Endothelial cell of umbilical vein (primary cell): ENCODE measurements around the gene UBE2H. TPM values are rescaled to one million over a fixed set of nuclear protein-coding genes. Genes with fewer than 3 reads are reported as not detected.

Experiments used
- BruUV-seq: library from RNA; stranded (reverse); fragments of 400-500 nt; replicated peaks from 2 replicates; lab custom pipeline; 2021; lab: Mats Ljungman, UMichigan
- CTCF ChIA-PET: fragments of 300-600, 350-600 bp; sonication (Branson Sonifier 250); formaldehyde crosslinking; loops from one replicate; lab custom pipeline; 2021; ENCODE audit warnings: antibody characterized with exemption, inconsistent platforms; lab: Charles Lee
- POLR2A ChIA-PET: fragments of 300-600, 350-600 bp; sonication (Branson Sonifier 250); formaldehyde crosslinking; loops from one replicate; lab custom pipeline; 2021; ENCODE audit warnings: antibody characterized with exemption, inconsistent platforms; lab: Charles Lee
- DNase-seq: peaks from one replicate; pipeline ENCODE4 v3.0.0-alpha.2; 2011; ENCODE audit warnings: low read depth, low spot score
- FAIRE-seq: peaks from 2 replicates; lab custom pipeline; 2011; peaks lifted over from hg19 to GRCh38; lab: Jason Lieb, UNC
- H2AFZ ChIP-seq: 2 replicates; pipeline ENCODE4 v1.6.0; 2012; ENCODE audit warnings: low read depth, low read length, control low read depth, inconsistent platforms
- H3K27ac ChIP-seq: 2 replicates; pipeline ENCODE4 v1.5.1; 2011; ENCODE audit warnings: low read depth, mild to moderate bottlenecking, control low read depth, low read length, moderate library complexity; ENCODE audit not compliant: insufficient read depth
- H3K27me3 ChIP-seq, 2 experiments: 2 replicates each; pipeline versions ENCODE4 v1.6.0 to v1.6.1; 2011; ENCODE audit warnings: low read length in 2 of 2, mixed read lengths in 1 of 2; ENCODE audit not compliant: control insufficient read depth in 2 of 2, insufficient read depth in 2 of 2
- H3K36me3 ChIP-seq, 2 experiments: 2 replicates in 1 of 2; 3 replicates in 1 of 2; pipeline ENCODE4 v1.5.1; 2011; ENCODE audit warnings: low read length in 2 of 2, mild to moderate bottlenecking in 1 of 2, moderate library complexity in 1 of 2; ENCODE audit not compliant: control insufficient read depth in 2 of 2, insufficient read depth in 2 of 2; ENCODE audit errors: extremely low read depth in 1 of 2
- H3K4me1 ChIP-seq: 3 replicates; pipeline ENCODE4 v1.5.1; 2011; ENCODE audit warnings: mild to moderate bottlenecking, low read length; ENCODE audit not compliant: control insufficient read depth, insufficient read depth; ENCODE audit errors: extremely low read depth
- H3K4me2 ChIP-seq: 2 replicates; pipeline ENCODE4 v1.6.1; 2011; ENCODE audit warnings: low read length, control low read depth, mixed read lengths; ENCODE audit not compliant: insufficient read depth
- H3K4me3 ChIP-seq, 3 experiments: fragments of 200-600 bp in 1 of 3; sonication (generic), shearing (Covaris generic) in 1 of 3; replicated peaks in 1 of 3; 2 replicates each; pipeline ENCODE4 v1.5.1; 2011 to 2016; ENCODE audit warnings: control low read depth in 3 of 3, low read length in 3 of 3, mild to moderate bottlenecking in 2 of 3, inconsistent platforms in 1 of 3, low read depth in 1 of 3, moderate library complexity in 1 of 3; ENCODE audit not compliant: insufficient read depth in 1 of 3
- H3K79me2 ChIP-seq: 2 replicates; pipeline ENCODE4 v1.6.0; 2012; ENCODE audit warnings: low read length, inconsistent platforms; ENCODE audit not compliant: control insufficient read depth, insufficient read depth
- H3K9ac ChIP-seq: replicated peaks from 2 replicates; pipeline ENCODE3; 2011; ENCODE audit warnings: low read length, control low read depth; ENCODE audit not compliant: insufficient read depth; ENCODE audit errors: extremely low read depth
- H3K9me1 ChIP-seq: replicated peaks from 3 replicates; pipeline ENCODE4 v1.6.0; 2011; ENCODE audit warnings: mild to moderate bottlenecking, low read length; ENCODE audit not compliant: control insufficient read depth, insufficient read depth; ENCODE audit errors: extremely low read depth
- H3K9me3 ChIP-seq: replicated peaks from 2 replicates; pipeline ENCODE4 v1.5.1; 2012; ENCODE audit warnings: low read length, inconsistent platforms; ENCODE audit not compliant: control insufficient read depth, insufficient read depth
- H4K20me1 ChIP-seq: replicated peaks from 2 replicates; pipeline ENCODE3; 2011; ENCODE audit warnings: mild to moderate bottlenecking, low read length; ENCODE audit not compliant: control insufficient read depth, insufficient read depth; ENCODE audit errors: extremely low read depth
- EZH2 ChIP-seq: IDR thresholded peaks from 2 replicates; pipeline ENCODE4 v1.6.1; 2012; ENCODE audit warnings: borderline replicate concordance, low read depth, mild to moderate bottlenecking, moderate library complexity, low read length, inconsistent platforms; ENCODE audit not compliant: severe bottlenecking
- FOS ChIP-seq: IDR thresholded peaks from 2 replicates; pipeline ENCODE4 v1.6.1; 2011; ENCODE audit warnings: mild to moderate bottlenecking, low read length, moderate library complexity, borderline replicate concordance; ENCODE audit not compliant: insufficient read depth
- GATA2 ChIP-seq: IDR thresholded peaks from 2 replicates; pipeline ENCODE4 v1.7.0; 2011; ENCODE audit warnings: low read depth, mild to moderate bottlenecking, moderate library complexity, mixed read lengths, low read length; ENCODE audit not compliant: insufficient read length, insufficient read depth
- MYC ChIP-seq: IDR thresholded peaks from one replicate; pipeline ENCODE4 v1.6.1; 2011; ENCODE audit warnings: mild to moderate bottlenecking, low read depth, low read length
- POLR2A ChIP-seq: IDR thresholded peaks from 2 replicates; pipeline ENCODE4 v1.6.1; 2012; ENCODE audit warnings: low read depth, mild to moderate bottlenecking, control low read depth, low read length
- POLR2AphosphoS5 ChIP-seq: IDR thresholded peaks from 2 replicates; pipeline ENCODE4 v1.6.1; 2012; ENCODE audit warnings: low read depth, mild to moderate bottlenecking, control low read depth, low read length, moderate library complexity; ENCODE audit not compliant: insufficient read depth
- dilution Hi-C: fragments of 300-500 bp; cut with MboI; formaldehyde crosslinking; loops from one replicate; pipeline ENCODE4 v1.15.0; 2019; ENCODE audit warnings: low sequenced_read_pairs; ENCODE audit not compliant: extremely low pct_ligation_motif_present
- intact Hi-C: fragments of 100-400 bp; cut with micrococcal nuclease; formaldehyde crosslinking; loops from one replicate; pipeline ENCODE4 v1.10.0; 2022
- polyA plus RNA-seq, 4 experiments: library from polyadenylated mRNA; depleted of rRNA in 3 of 4; stranded (reverse) in 3 of 4; unstranded in 1 of 4; fragments of >200 nt; gene quantifications; 2 replicates each; pipeline versions ENCODE4 v1.2.1 to v1.2.3, GENCODE V29; 2011 to 2012; ENCODE audit warnings: missing spikeins in 1 of 4
- total RNA-seq: library from RNA; stranded (reverse); gene quantifications from 2 replicates; pipeline ENCODE4 v1.2.3, GENCODE V29; 2021
- TF ChIP-seq, protein P1 (sequence below), 2 donors: IDR thresholded peaks; 1 replicate in 1 of 2; 2 replicates in 1 of 2; pipeline ENCODE4 v1.5.1; 2011; ENCODE audit warnings: low read length in 2 of 2, mild to moderate bottlenecking in 2 of 2, moderate library complexity in 2 of 2, control low read depth in 1 of 2, inconsistent platforms in 1 of 2, low read depth in 1 of 2; ENCODE audit not compliant: insufficient read depth in 1 of 2; ENCODE audit errors: extremely low read depth in 1 of 2

The UBE2H gene
- total and polyA plus RNA-seq, 2 donors (not counting 3 experiments of a cell fraction or from before 2014, with no cell fraction given): 51.7 to 90.1 TPM

DNA sequence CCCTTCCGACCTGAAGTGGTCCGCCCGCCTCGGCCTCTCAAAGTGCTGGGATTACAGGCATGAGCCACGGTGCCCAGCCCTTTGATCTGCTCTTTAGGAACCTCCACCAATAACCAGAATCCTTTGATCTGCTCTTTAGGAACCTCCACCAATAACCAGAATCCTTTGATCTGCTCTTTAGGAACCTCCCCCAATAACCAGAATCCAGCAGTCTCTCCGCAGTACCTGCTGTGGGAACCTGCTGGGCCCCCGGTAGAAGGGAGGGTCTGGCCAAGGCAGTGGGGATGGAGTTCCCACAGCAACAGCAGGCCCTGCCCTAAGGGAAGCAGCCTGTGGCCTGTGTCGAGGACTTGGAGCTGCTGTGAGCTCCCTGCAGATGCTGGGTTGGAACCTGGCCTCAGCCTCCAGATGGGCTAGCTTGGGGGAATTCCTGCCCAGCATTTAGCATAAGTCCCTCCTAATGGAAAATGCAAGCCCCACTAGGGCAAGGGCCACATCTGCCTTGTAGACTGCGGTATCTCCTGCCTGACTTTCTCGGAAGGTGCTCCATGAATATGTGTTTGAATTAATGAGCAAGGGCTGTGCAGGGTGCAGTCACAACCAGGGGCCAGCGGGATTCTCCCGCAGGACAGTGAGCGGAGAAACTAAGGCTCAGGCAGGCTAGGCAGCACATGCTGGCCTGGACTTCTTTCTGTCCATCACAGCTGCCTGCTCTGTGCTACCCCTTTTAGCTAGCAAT is 165.8 kb downstream of the UBE2H start:
- dilution Hi-C loops: no loop called here

DNA sequence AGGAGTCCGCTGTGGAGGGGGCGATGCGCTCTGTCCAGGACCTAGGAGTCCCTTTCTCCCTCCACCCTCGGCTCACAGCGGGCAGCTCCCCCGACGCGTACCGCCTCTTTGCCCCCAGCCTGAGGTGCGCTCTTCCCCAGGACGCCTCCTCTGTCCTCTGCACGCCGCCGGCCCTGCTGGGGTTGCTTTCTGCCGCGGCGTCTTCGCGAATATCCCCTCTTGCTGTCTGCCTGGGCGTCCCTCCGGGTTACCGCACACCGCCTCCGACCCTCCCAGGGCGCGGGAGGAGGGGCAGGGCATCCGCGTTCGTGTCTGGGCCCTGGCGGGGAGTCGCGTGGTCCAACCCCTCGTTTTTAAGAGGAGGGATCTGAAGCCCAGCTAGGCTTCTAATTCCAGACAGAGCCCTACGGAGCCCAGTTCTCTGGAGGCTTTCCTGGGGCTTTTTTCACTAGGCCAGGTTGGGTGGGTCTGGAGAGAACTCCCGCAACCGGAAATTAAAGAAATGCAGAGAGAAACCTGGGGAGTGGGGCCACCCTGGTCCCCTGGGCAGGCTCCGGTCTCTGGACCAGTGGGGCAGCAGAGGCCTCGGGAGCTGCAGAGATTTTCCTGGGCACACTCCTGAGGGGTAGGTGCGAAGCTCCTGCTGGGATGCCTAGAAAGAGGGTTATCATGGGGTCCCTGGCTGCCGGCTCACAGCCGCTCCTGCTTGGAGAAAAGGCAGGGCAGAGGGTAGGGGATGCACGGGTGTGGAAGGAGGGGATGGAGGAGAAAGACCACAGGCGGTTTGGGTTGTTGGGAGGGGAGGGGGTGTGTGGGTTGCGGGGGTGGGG is 166.9 kb downstream of the UBE2H start:
- no peaks in the 10 kb centered on the region for H3K36me3 ChIP-seq
- H3K4me1 ChIP-seq: no peaks in the 10 kb centered on the region
- FAIRE-seq: no peak
- no peaks in the 10 kb centered on the region for H3K79me2 ChIP-seq
- no peaks in the 10 kb centered on the region for H3K9me1 ChIP-seq
- TF ChIP-seq POLR2AphosphoS5: no peak
- no peak for TF ChIP-seq MYC
- TF ChIP-seq POLR2A: no peak
- TF ChIP-seq, protein P1, sequence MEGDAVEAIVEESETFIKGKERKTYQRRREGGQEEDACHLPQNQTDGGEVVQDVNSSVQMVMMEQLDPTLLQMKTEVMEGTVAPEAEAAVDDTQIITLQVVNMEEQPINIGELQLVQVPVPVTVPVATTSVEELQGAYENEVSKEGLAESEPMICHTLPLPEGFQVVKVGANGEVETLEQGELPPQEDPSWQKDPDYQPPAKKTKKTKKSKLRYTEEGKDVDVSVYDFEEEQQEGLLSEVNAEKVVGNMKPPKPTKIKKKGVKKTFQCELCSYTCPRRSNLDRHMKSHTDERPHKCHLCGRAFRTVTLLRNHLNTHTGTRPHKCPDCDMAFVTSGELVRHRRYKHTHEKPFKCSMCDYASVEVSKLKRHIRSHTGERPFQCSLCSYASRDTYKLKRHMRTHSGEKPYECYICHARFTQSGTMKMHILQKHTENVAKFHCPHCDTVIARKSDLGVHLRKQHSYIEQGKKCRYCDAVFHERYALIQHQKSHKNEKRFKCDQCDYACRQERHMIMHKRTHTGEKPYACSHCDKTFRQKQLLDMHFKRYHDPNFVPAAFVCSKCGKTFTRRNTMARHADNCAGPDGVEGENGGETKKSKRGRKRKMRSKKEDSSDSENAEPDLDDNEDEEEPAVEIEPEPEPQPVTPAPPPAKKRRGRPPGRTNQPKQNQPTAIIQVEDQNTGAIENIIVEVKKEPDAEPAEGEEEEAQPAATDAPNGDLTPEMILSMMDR (IDR thresholded peaks at IDR 0.05; ENCODE audit: extremely low read depth in 1 of 2, insufficient read depth in 1 of 2, low read depth in 1 of 2, low read length in 2 of 2): no peak
- TF ChIP-seq EZH2: peak; percentile 71
- TF ChIP-seq GATA2: no peak
- no peak for TF ChIP-seq FOS
- no peak overlapping the region for H3K4me3 ChIP-seq
- H3K27ac ChIP-seq: no peak overlapping the region
- H4K20me1 ChIP-seq: no peaks in the 10 kb centered on the region
- H3K9ac ChIP-seq: no peak overlapping the region
- H2AFZ ChIP-seq: no peak overlapping the region
- dilution Hi-C loops (no loop called here), intact Hi-C loops (no loop called here)
- H3K4me2 ChIP-seq: no peak overlapping the region
- no peak for DNase-seq
- no peaks in the 10 kb centered on the region for H3K9me3 ChIP-seq
- ChIA-PET CTCF (interaction anchor here (0.6 to 1.2 kb wide), 2 partner anchors 44 to 656 kb away, joined by 3 read pairs; no protein-coding TSS in a partner anchor), POLR2A (interaction anchor here (0.8 kb wide), 1 partner anchor 489 kb away, joined by 3 read pairs; no protein-coding TSS in a partner anchor)
- peaks cover 66 to 69% of the 10 kb centered on the region in 2 experiments for H3K27me3 ChIP-seq
- BruUV-seq: no TSS peak

More for the DNA sequence above, 165.8 kb downstream of the UBE2H start:
- Histone ChIP-seq H4K20me1 (no peaks in the 10 kb centered on the region), H3K27ac (no peak overlapping the region), H3K79me2 (no peaks in the 10 kb centered on the region), H3K4me2 (no peak overlapping the region), H2AFZ (no peak overlapping the region), H3K9me1 (no peaks in the 10 kb centered on the region), H3K9me3 (no peaks in the 10 kb centered on the region), H3K9ac (no peak overlapping the region), H3K4me1 (no peaks in the 10 kb centered on the region), H3K4me3 (no peak overlapping the region), H3K27me3 (peaks cover 58% of the 10 kb centered on the region in 2 experiments), H3K36me3 (no peaks in the 10 kb centered on the region)
- TF ChIP-seq EZH2 (peak; percentile 29), MYC (no peak)
- ChIA-PET POLR2A (no interaction called here), CTCF (interaction anchor here (1.2 kb wide), 1 partner anchor 43 kb away, joined by 3 read pairs; no protein-coding TSS in a partner anchor)
- intact Hi-C loops: no loop called here
- no peak for DNase-seq
- FAIRE-seq: no peak
- BruUV-seq: no TSS peak
